ENCODE measurements around the gene FHAD1.

The FHAD1 gene

GRCh38 chr1:15349133-15349532 is 102.1 kb downstream of the FHAD1 start:
- H3K4me3 ChIP-seq, result no peak overlapping the region
- H3K9me3 ChIP-seq (replicated peaks in 1 of 11), result no peaks in the 10 kb centered on the region
- no peak overlapping the region for H3K27ac ChIP-seq
- TF ChIP-seq Cebpa-rat (IDR thresholded peaks at IDR 0.05), result no peak
- no peak overlapping the region for H3K9ac ChIP-seq
- no peak overlapping the region for H3K4me2 ChIP-seq
- H4K20me1 ChIP-seq, result peaks cover 0 to 8% (median 0%) of the 10 kb centered on the region in 11 experiments; a peak in 1 of 22 replicates
- H3K27me3 ChIP-seq, result peaks cover 0 to 4% (median 0%) of the 10 kb centered on the region in 11 experiments; a peak in 2 of 22 replicates
- peaks cover 47 to 59% (median 55%) of the 10 kb centered on the region in 10 experiments for H3K4me1 ChIP-seq
- no peaks in the 10 kb centered on the region for H3K36me3 ChIP-seq

- TF ChIP-seq Cebpa-rat (IDR thresholded peaks at IDR 0.05), result no peak
- Histone ChIP-seq H3K27me3 (peaks cover 0 to 4% (median 0%) of the 10 kb centered on the region in 11 experiments; a peak in 1 of 22 replicates), H3K9me3 (replicated peaks in 1 of 11) (no peaks in the 10 kb centered on the region), H3K4me3 (no peak overlapping the region), H3K27ac (no peak overlapping the region), H3K4me1 (peaks cover 37 to 49% (median 45%) of the 10 kb centered on the region in 10 experiments), H4K20me1 (0 out of 22 replicates have a peak, but pooled peaks cover 0 to 2% (median 0%) of the 10 kb centered on the region in 11 experiments), H3K4me2 (no peak overlapping the region), H3K36me3 (no peaks in the 10 kb centered on the region), H3K9ac (no peak overlapping the region)
These were observed 103.1 kb downstream of the FHAD1 start for GRCh38 chr1:15350151-15350550.

DNA sequence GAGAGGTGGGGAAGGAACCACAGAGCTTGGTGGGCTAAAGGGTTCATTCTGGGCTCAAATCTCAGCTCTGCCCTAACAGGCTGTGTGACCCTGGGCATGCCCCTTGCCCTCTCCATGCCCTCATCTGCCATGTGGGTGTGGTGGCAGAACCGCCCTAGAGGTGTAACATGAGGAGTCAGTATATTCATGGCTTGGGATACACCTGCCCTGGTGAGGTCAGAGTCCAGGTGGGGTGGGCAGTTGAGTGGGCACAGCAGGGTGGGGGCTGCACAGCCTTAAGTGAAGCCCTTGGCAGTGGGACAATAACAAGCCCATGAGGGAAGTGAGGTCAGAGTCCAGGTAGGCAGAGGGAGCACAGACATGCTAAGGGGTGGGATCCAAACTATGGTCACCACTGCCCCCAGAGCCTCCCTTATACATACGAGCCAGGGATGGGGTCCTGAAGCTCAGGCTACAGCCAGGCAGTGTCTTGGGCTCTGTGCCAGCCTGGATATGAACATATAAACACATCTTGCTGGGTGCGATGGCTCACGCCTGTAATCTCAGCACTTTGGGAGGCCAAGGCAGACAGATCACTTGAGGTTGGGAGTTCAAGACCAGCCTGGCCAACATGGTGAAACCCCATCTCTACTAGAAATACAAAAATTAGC is 103.7 kb downstream of the FHAD1 start:
- H3K4me2 ChIP-seq, result no peak overlapping the region
- H3K36me3 ChIP-seq, result no peaks in the 10 kb centered on the region
- peaks cover 0 to 4% (median 0%) of the 10 kb centered on the region in 11 experiments; a peak in 1 of 22 replicates for H3K27me3 ChIP-seq
- no peaks in the 10 kb centered on the region for H4K20me1 ChIP-seq
- no peaks in the 10 kb centered on the region for H3K9me3 ChIP-seq (replicated peaks in 1 of 11)
- H3K4me3 ChIP-seq, result no peak overlapping the region
- TF ChIP-seq Cebpa-rat (IDR thresholded peaks at IDR 0.05), result no peak
- peaks cover 32 to 44% (median 39%) of the 10 kb centered on the region in 10 experiments for H3K4me1 ChIP-seq
- no peak overlapping the region for H3K27ac ChIP-seq
- H3K9ac ChIP-seq, result no peak overlapping the region

DNA sequence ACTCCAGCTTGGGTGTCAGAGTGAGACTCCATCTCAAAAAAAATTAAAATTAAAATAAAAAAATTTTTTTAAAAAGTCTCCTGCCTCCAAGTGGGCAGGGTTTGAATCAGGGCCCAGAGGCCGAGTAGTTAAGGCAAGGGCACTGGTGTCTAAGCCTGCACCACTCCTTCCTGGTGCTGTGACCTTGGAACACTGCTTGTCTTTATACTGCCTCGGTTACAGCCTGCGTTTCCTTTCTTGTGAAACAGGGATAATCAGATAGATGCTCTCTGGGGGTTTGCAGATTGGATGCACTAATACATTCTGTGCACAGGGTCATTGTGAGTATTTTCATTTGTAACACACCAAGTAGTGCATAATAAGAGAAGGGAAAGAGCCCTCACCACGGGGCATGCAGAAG is 104.3 kb downstream of the FHAD1 start:
- Histone ChIP-seq H3K36me3 (no peaks in the 10 kb centered on the region), H3K9ac (no peak overlapping the region), H3K4me1 (peaks cover 25 to 38% (median 33%) of the 10 kb centered on the region in 10 experiments), H4K20me1 (no peaks in the 10 kb centered on the region), H3K4me2 (no peak overlapping the region), H3K27ac (no peak overlapping the region), H3K27me3 (peaks cover 0 to 4% (median 0%) of the 10 kb centered on the region in 11 experiments; a peak in 1 of 22 replicates), H3K9me3 (replicated peaks in 1 of 11) (no peaks in the 10 kb centered on the region), H3K4me3 (no peak overlapping the region)
- no peak for TF ChIP-seq Cebpa-rat (IDR thresholded peaks at IDR 0.05)

GRCh38 chr1:15352128-15352957 is 105.3 kb downstream of the FHAD1 start:
- Histone ChIP-seq H3K4me1 (peaks cover 15 to 27% (median 23%) of the 10 kb centered on the region in 10 experiments), H3K36me3 (no peaks in the 10 kb centered on the region), H3K9me3 (replicated peaks in 1 of 11) (no peaks in the 10 kb centered on the region), H3K27ac (peak overlapping the region in 3 of 11 experiments; percentile 6 to 19 (median 10); a peak in 2 of 22 replicates), H4K20me1 (no peaks in the 10 kb centered on the region), H3K27me3 (peaks cover 0 to 4% (median 0%) of the 10 kb centered on the region in 11 experiments; a peak in 1 of 22 replicates), H3K9ac (no peak overlapping the region), H3K4me3 (no peak overlapping the region), H3K4me2 (peak overlapping the region; percentile 23 to 76 (median 42); a peak in 19 of 22 replicates)
- no peak for TF ChIP-seq Cebpa-rat (IDR thresholded peaks at IDR 0.05)

GRCh38 chr1:15353839-15354579 is 107.0 kb downstream of the FHAD1 start:
- no peak for TF ChIP-seq Cebpa-rat (IDR thresholded peaks at IDR 0.05)
- Histone ChIP-seq H3K9ac (no peak overlapping the region), H3K9me3 (replicated peaks in 1 of 11) (no peaks in the 10 kb centered on the region), H3K4me2 (no peak overlapping the region), H3K36me3 (no peaks in the 10 kb centered on the region), H3K27ac (no peak overlapping the region), H4K20me1 (no peaks in the 10 kb centered on the region), H3K4me1 (peaks cover 6 to 13% (median 10%) of the 10 kb centered on the region in 10 experiments; a peak in 18 of 20 replicates), H3K27me3 (no peaks in the 10 kb centered on the region), H3K4me3 (no peak overlapping the region)

DNA sequence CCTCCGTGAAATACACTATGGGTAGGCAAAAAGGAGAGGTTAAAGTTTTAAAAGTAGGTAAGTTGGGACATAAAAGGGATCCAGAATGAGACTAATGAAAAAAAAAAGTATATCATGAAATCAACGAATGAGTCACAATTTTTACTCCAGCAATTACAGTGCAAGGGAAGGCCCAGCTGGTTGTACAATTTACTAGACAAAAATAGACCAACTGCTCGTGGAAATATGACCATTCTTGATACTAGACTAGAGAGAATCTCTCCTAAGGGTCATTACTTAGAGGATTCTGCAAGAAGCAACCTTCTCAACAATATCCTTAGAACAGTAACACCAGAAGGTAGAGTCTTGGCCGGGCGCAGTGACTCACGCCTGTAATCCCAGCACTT is 107.5 kb downstream of the FHAD1 start:
- peaks cover 6 to 13% (median 10%) of the 10 kb centered on the region in 10 experiments; a peak in 18 of 20 replicates for H3K4me1 ChIP-seq
- H3K9ac ChIP-seq, result no peak overlapping the region
- no peaks in the 10 kb centered on the region for H3K9me3 ChIP-seq (replicated peaks in 1 of 11)
- H3K27ac ChIP-seq, result no peak overlapping the region
- no peak overlapping the region for H3K4me2 ChIP-seq
- H4K20me1 ChIP-seq, result no peaks in the 10 kb centered on the region
- H3K27me3 ChIP-seq, result no peaks in the 10 kb centered on the region
- no peaks in the 10 kb centered on the region for H3K36me3 ChIP-seq
- no peak for TF ChIP-seq Cebpa-rat (IDR thresholded peaks at IDR 0.05)
- no peak overlapping the region for H3K4me3 ChIP-seq

DNA sequence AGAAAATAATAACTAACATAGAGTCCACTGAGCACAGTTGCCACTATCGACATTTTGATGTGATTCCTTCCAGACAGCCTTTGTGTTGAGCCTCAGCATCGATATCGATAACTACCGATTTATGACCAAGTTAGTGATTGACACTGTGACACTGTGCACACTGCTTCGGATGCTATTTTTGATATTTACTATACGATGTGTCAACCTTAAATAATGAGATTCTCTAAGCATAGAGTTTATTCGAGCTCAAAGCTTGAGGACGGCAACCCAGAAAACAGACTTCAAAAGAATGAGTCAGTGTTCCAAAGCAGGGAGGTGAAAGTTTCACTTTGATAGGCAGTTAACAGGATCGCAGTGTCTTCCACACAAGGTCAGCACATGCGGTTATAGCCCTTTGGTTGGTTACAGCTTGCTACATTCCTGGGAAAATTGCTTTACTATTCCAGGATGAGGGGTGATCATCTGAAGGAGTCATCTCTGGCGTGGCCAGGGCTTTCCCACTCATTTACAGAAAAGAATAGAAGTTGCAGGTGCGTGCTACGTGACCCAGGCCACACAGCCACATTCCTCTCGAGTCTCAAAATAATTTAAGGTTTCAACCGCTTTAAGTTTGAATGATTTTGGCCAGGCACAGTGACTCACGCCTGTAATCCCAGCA is 109.1 kb downstream of the FHAD1 start:
- no peak overlapping the region for H3K9ac ChIP-seq
- H3K4me1 ChIP-seq, result peaks cover 6 to 13% (median 10%) of the 10 kb centered on the region in 10 experiments; a peak in 18 of 20 replicates
- no peaks in the 10 kb centered on the region for H4K20me1 ChIP-seq
- H3K36me3 ChIP-seq, result no peaks in the 10 kb centered on the region
- no peak overlapping the region for H3K4me2 ChIP-seq
- H3K27ac ChIP-seq, result no peak overlapping the region
- no peak for TF ChIP-seq Cebpa-rat (IDR thresholded peaks at IDR 0.05)
- H3K9me3 ChIP-seq (replicated peaks in 1 of 11), result no peaks in the 10 kb centered on the region
- no peaks in the 10 kb centered on the region for H3K27me3 ChIP-seq
- H3K4me3 ChIP-seq, result no peak overlapping the region
